HG03064 (cell line): ENCODE results near the gene PHF1.
"Not testable (repeated sequence)": the region's sequence is repeated elsewhere in the genome, so short reads cannot be mapped to it uniquely, and the experiment has no call there.

Experiments used
- ATAC-seq: cut with Tn5 transposase; IDR thresholded peaks from one replicate; pipeline ENCODE4 v1.9.1; 2021; ENCODE audit warnings: low read depth; ENCODE audit not compliant: unreplicated experiment

PHF1 gene

GRCh38 chr6:33391278-33391921, 19.4 kb upstream of the PHF1 start, which contains the start of gene KIFC1:
Gene KIFC1, plus strand, starts transcription at chr6:33391823. Its CDS starts 163 bp downstream, at chr6:33391986.
- peak; percentile 70 for ATAC-seq

- peak; percentile 7 for ATAC-seq
Observed at GRCh38 chr6:33391922-33392594, 18.8 kb upstream of the PHF1 start.

GRCh38 chr6:33392595-33392948, 18.2 kb upstream of the PHF1 start:
- ATAC-seq: no peak

DNA sequence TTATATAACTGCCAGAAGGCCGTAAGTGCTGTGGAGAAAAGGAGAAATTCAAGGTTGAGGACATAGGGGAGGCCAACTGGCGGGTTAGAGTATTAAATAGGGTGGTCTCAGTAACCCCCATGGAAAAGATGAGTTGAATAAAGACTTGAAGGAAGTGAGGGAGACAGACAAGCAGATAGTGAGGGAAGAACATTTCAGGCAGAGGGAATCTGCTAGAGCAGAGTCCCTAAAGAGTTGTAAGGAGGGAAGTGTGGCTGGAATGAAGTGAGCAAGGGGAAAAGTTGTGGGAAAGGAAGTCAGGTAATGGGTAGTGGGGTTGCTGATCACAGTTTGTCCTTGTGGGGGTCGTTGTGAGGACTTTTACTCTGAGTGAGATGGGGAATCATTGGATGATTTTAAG, 17.8 kb upstream of the PHF1 start:
- ATAC-seq: no peak

DNA sequence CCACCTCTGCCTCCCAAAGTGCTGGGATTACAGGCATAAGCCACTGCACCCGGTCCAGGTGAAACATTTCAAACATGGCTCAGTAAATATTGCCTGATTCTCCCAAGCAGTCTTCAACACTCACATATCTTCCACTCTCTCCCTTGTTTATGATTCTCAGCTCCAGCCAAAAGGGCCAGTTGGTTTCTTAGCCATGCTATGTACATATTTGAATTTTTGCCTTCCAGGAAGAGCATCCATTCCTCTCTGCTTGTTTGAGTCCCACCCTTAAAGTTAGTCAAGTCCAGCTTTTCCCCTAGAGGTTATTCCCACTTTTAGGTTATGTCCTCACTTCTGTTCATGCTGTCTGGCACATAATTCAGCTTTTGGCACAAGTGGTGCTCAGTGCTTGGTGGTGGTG, 13.3 kb upstream of the PHF1 start:
- ATAC-seq: no peak

GRCh38 chr6:33398601-33399000, 12.2 kb upstream of the PHF1 start:
- not testable (repeated sequence) for ATAC-seq

DNA sequence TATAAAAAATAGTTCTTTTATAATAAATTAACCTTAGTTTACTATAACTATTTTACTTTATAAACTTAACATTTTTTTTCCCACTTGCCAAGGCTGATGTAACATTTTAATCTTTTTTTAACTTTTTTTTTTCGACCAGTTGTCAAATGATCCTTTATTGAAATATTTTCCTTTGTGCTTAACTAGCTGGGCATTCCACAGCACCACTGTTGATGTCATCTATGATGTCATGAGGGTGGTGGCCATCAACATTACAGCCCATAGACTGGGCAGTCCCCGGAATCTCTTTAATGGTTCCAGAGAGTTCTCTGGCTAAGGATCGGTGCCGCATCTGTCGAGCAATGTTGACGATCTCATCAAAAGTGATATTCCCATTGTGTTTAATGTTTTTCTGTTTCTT, 10.9 kb upstream of the PHF1 start:
- ATAC-seq: not testable (repeated sequence)

DNA sequence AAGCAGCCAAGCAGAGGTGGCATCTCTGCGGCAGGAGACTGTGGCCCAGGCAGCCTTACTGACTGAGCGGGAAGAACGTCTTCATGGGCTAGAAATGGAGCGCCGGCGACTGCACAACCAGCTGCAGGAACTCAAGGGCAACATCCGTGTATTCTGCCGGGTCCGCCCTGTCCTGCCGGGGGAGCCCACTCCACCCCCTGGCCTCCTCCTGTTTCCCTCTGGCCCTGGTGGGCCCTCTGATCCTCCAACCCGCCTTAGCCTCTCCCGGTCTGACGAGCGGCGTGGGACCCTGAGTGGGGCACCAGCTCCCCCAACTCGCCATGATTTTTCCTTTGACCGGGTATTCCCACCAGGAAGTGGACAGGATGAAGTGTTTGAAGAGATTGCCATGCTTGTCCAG, 5.9 kb upstream of the PHF1 start:
- no peak for ATAC-seq

DNA sequence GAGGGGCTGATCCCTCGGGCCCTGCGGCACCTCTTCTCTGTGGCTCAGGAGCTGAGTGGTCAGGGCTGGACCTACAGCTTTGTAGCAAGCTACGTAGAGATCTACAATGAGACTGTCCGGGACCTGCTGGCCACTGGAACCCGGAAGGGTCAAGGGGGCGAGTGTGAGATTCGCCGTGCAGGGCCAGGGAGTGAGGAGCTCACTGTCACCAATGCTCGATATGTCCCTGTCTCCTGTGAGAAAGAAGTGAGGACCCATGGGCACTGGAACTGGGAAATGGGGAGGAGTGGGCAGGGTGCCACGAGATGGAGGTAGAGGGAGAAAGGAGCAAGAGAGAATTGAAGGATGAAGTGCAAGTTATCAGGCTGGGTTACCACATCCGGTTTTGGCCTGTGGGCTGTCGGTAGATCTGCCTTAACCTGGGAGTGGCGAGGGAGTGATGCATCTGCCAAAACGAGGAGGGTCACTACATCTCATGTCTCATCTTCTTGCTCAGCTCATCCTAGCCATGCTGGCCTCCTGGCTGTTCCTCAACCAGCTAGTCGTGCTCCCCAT, 5.4 kb upstream of the PHF1 start:
- ATAC-seq: no peak

GRCh38 chr6:33406126-33406525, 4.7 kb upstream of the PHF1 start:
- no peak for ATAC-seq

DNA sequence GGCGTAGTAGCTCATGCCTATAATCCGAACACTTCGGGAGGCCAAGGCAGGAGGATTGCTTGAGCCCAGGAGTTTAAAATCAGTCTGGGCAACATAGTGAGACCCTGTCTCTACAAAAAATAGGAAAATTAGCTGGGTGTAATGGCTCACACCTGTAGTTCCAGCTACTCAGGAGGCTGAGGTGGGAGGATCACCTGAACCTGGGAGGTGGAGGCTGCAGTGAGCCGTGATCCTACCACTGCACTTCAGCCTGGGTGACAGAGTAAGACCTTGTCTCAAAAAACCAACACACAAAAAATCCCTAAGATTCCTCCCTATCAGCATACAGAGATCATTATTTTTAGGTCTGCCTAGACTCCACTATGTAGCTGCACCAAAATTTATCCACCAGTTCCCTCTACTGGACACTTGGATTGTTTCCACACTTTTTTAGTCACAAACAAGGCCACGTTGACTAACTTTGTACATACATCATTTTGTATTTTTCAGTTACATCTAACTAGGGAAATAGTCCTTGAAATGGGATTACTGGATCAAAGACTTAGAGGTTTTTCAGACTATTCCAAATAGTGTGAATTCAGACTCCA, 3.6 kb upstream of the PHF1 start:
- ATAC-seq: no peak

DNA sequence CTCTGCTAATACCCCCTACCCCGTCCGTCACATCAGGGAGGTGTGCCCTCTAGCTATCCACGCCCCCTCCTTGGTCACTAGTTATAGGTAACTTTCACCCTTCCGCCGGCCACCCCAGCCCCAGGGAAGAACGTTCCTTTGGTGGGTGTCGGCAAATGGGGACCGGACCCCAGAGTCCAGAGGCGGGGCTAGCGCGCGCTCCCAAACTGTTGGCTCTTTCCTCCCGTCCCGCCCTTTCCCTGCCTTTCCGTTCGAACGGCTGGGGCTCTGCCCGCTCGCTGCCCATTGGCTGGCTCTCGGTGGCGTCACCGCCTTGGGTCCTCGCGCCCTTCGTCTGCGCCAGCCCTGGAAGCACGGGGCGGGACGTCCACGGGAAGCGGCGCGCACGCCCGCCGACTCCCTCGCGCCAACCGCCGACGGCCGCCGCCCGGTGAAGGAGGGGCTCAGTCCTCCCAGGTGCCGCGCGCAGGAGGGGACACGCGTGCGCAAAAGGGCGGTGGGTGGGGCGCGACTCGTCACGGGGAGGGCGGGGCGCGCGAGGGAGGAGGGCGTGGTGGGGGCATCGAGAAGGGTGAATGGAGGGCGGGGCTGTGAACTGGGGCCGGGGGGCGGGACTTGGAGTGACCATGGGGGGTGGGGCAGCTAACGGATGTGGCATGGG, 634 bp upstream of the PHF1 start:
- peak; percentile 68 for ATAC-seq

DNA sequence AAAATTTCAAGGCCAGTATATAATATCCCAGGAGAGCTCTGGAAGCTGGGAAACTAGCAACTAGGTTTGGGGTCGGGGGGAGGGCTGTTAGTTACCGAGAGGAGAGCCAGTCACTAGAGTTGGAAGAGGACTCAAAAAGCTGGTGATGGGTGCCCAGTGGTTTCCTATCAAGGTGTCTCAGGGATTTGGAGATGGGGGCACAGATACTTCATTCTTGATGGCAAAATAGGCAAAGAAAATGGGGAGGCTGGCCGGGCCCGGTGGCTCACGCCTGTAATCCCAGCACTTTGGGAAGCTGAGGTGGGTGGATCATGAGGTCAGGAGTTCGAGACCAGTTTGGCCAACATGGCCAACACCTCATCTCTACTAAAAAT, 805 bp downstream of the PHF1 start:
- ATAC-seq: no peak

DNA sequence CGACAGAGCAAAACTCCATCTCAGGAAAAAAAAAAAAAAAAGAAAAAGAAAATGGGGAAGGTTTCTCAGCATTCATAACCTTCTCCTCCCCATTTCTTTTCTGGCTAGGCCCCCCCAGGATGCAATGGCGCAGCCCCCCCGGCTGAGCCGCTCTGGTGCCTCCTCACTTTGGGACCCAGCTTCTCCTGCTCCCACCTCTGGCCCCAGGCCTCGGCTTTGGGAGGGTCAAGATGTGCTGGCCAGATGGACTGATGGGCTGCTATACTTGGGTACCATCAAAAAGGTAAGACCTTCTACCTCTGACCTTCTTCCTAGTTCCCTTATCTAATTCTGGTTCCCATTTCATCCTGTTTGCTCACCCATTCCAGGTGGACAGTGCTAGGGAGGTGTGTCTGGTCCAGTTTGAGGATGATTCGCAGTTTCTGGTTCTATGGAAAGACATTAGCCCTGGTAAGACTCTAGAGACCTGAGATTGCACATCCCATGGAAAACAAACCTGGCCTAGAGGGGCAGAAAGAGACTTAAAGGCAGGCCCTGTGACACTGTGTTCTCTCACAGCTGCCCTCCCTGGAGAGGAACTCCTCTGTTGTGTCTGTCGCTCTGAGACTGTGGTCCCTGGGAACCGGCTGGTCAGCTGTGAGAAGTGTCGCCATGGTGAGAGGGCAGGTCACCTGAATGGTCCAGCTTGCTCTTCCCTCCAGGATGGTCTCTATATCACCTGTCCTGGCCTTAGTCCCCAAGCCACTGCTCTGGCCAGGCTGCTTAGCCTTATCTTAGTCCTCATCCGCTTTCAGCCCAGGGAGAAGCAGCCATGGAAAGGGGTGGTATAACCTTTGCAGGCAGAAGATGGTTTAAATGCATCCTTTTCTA, 1.6 kb downstream of the PHF1 start:
- no peak for ATAC-seq

DNA sequence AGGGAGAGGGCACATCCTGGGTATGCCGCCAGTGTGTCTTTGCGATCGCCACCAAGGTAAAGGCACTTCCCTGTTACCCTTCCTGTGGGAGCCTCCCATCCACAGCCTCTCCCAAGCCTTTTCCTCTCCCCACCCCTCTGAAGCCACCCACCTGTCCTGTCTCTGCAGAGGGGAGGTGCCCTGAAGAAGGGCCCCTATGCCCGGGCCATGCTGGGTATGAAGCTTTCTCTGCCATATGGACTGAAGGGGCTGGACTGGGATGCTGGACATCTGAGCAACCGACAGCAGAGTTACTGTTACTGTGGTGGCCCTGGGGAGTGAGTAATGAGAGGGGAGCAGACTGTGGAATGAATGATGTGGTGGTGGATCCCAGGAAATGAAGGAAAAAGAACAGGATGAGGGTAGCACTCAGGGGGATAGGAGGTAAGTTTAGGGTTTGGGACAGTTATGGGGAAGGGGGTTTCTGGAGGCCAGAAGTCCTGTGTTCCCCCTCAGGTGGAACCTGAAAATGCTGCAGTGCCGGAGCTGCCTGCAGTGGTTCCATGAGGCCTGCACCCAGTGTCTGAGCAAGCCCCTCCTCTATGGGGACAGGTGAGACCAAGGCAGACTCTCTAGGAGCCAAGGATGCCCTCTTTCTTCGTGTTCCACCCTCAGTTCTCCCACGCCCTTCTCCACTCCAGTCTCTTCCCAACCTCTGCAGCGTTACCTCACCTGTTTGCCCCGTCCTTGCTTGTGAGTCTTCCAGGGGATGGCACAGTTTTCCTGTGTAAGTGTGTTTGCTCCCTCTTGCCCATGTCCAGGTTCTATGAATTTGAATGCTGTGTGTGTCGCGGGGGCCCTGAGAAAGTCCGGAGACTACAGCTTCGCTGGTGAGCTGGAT, 2.7 kb downstream of the PHF1 start:
- no peak for ATAC-seq

GRCh38 chr6:33414592-33415271, 3.9 kb downstream of the PHF1 start:
- no peak for ATAC-seq

GRCh38 chr6:33415831-33416230, 5.0 kb downstream of the PHF1 start:
- ATAC-seq: no peak

- no peak for ATAC-seq
Observed at GRCh38 chr6:33416386-33417127, 5.7 kb downstream of the PHF1 start.
